GM19238 (cell line): ENCODE data around the gene DAGLB.
"Not testable (repeated sequence)": the region's sequence is repeated elsewhere in the genome, so short reads cannot be mapped to it uniquely, and the experiment has no call there.

Experiments
- DNase-seq: peaks from one replicate; pipeline ENCODE4 v3.0.0; 2011; ENCODE audit warnings: low spot score; ENCODE audit not compliant: insufficient read length

The DAGLB gene

DNA sequence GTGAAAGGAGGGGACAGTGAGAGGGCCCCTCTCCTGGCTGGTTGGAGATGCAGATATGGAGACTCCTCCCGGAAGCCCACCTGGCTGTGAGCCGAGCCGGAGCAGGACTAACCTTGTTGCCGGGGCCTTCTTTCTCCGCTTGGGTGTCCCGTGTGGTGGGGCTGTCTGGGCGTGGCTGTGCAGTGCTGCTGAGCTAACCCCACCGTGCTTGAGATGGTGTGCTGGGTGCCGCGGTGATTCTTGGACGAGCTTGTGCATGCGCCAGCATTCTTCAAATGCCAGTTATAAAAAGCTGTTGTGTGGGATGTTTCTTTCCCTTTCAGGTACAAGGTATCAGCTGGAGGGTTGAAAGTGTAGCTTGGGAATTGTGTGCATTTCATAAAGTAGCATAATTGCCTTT is 48.8 kb downstream of the DAGLB start:
- no peak for DNase-seq

DNA sequence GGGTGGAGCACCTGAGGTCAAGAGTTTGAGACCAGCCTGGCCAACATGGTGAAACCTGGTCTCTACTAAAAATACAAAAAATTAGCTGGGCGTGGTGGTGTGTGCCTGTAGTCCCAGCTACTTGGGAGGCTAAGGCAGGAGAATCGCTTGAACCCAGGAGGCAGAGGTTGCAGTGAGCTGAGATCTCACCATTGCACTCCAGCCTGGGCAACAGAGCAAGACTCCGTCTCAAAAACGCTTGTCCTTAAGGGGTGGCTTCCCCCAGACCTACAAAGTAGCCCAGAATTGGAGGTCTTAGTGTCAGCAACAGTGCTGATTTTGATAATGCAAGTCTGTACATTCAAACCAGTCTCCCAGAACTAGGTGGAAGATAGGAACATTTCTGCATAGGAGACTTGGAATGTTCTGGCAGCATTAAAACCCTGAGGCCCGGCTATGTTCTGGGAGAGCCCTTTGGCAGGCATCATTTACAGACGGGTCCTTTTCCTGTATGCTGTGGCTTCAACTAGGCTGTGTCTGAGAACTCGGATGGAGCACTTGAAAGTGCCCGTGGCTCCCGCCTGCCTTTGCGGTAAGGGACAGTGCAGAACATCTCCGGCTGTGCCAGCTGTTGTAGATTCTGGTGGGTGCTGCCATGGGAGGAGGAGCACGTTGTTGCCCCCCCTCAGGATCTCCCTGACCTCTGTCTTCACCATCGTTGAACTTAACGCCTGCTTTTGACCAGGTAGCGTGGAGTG is 49.8 kb downstream of the DAGLB start:
- not testable (repeated sequence) for DNase-seq

DNA sequence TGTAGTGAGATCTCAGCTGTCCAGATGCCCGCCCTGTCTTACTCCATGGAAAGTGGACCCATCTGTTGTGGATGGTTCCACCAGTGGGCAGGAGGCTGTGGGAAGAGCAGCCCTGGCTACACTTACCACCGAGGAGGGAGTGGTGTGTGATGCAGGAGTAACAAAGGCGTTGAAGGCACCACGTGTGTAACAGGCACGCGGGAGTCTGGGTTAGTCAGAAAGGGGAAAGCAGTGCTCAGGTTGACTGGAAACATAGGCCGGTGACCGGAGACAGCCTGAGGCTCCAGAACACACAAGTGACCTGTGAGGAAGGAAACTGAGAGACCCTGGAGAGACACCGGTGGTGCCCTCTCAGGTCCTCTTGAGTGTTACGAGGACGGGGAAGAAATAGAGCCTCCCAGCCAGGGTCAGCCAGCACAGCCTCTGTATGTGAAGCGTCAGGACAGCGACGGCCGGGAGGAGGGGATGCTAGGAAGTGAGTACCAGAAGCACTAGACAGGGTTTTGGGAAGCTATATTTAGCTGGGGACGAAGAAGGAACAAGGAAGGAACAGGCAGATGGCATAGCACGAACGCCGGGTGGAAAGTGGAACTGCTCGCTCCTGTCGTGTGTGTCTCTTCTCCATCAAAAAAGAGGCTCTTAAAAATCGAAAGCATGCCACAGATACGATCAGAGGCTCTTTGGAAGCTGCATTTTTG is 51.7 kb downstream of the DAGLB start:
- no peak for DNase-seq

DNA sequence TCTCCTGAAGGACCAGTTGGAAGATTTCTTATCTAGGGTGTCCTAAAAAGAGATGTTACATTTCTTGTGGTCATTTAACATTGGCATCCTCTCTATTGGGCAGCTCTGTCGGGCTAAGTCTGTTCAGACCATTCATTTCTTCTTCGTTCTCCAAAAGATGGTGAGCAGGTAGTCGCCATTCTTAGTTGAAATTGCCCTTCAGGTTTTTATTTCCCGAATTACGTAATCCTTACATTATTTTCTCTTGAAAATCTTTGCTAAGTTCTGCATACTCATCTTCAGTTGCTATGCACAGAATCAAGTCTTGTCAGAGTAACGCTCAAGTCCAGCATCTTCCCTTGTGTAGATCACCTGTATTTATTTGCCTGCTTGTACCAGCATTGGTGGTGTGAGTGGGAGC is 53.6 kb downstream of the DAGLB start:
- DNase-seq: no peak

DNA sequence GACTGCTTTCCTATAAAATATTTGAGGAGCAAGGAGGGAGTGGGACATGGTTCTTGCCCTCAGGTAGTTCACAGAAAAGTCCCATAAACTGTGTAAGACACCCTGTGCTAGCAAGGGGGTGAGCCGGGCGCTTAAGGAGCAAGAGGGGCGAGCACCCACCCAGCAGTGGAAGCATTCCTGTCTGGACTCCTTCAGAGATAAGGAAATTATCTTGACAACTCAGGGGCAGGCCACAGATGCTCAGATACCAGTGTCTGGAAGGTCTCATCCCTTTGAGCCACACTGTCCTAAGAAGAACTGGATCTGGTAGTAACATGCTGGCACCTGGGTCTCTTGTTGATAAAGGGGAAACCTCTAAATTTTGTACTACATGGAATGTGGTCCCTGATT is 54.1 kb downstream of the DAGLB start:
- no peak for DNase-seq

DNA sequence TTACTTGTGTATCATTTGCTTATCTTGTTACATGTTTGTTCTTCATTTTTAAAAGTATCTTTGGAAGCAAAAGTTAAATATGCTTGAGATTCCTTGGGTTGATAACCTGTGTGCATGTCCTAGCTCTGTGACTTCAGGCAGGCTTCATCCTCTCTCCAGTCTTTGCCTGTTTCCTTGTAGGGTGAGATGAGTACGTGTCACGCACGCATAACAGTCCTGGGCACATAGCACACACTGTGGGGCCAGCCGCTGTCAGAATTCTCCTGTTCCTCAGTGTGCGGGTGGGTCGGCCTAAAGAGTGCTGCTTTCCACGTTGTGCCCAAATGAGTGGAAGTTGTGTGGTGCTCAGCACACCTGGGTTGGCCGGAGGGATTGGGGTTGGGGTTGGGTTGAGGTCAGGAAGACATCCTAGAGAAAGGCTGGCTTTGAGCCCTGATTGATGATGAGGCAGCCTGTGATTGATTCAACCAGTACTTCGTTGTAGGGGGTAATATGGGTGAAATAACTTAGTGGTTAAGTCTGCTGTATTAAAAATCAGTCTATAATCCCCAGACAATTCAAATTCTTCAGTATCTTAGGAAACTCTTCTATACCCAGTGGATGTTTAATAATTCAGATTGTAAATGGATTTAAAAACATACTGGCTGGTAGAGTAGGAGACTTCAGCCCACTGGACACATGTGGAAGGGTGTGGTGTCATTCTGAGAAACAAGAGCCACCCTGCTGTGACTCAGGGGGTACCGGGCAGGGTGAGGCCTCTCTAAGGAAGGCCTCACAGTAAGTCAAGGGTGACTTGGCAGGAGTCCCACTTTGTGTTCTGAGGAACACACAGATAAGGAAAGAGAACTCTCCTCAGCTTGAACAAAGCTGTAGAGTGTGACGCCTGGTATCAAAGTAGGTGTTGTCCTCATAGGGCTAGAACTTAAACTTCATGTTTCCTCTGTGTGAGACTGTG is 54.8 kb downstream of the DAGLB start:
- DNase-seq: no peak

DNA sequence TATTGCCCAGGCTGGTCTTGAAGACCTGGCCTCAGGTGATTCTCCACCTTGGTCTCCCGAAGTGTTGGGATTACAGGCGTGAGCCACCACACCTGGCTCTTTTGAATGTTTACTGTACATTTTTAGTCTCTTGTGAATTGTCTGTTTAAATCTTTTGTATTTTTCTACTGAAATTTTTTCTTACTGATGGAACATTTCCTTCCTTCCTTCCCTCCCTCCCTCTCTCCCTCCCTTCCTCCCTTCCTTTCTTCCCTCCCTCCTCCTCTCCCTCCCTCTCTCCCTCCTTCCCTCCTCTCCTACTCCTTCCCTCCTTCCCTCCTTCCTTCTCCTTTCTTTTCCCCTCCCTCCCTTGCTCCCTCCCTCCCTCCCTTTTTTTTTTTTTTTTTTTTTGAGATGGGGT is 58.0 kb downstream of the DAGLB start:
- no peak for DNase-seq

DNA sequence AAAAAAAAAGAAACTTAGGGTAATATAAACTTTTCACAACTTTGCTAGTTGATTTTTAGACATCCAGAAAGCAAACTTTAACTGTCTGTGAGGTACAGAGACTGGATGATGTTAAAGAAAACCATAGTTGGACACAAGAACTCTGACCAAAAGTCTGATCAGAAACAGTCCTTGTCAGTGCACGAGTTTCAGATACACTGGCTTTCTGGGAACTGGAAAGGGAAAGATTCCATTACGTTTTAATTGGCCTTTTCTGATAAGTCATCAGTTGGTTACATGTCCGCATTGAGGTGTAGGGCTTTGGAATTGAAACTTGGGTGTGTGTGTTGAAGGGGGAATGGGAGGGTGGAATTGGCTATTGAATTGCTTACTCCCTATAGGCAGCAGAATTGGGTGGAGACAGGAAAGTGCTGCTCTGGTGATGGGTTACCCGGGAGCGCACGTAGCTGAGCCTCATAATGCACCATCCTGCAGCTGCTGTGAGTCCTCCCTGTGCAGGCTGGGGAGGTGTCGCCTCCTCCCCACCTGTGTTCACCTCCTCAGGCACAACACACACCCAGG is 59.9 kb downstream of the DAGLB start:
- DNase-seq: no peak

DNA sequence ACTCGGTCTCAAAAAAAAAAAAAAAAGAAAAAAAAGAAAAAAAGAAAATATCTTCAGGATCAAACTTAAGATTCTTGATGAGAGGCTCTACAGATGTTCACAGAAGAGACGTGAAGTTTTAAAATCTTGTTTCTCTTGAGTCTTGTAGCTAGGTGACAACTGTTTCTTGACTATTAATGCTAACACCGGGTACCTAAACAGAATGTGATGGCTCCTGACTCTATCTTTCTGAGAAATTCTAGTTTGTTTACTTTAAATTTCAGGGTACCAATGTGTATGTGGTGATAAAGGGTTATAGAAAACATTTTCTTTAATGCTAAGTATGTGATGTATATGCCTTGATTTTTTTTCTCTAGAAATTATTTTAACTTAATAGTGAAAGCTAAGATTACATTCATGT is 61.0 kb downstream of the DAGLB start:
- no peak for DNase-seq

DNA sequence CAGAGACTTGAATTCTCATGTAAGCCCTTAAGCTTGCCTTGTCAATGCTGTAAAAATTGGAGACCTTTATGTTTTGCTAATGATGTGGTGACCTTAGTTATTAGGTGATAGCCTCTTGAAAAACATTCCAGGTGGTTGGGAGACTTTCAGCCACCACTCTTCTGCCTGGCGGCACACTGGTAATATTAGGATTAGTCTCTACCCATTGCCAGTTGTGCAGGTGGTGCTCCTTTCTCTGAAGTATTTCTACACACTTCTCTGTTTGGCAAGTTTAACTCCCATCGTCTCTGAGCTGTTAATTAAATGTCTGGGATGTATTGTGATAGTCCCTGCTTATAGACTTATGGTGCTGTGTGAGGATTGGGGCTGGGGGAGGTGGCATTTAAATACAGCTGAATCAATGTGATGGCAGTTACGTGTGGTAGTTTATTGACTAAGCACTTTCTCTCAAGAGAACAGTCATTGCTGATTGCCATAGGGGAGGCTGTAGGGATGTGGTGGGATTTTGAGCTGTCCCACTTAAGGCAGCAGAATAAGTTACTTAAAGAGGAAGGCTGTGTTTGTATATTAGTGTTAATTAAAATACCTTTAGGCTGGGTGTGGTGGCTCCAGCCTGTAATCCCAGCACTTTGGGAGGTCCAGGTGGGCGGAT is 61.7 kb downstream of the DAGLB start:
- DNase-seq: no peak

DNA sequence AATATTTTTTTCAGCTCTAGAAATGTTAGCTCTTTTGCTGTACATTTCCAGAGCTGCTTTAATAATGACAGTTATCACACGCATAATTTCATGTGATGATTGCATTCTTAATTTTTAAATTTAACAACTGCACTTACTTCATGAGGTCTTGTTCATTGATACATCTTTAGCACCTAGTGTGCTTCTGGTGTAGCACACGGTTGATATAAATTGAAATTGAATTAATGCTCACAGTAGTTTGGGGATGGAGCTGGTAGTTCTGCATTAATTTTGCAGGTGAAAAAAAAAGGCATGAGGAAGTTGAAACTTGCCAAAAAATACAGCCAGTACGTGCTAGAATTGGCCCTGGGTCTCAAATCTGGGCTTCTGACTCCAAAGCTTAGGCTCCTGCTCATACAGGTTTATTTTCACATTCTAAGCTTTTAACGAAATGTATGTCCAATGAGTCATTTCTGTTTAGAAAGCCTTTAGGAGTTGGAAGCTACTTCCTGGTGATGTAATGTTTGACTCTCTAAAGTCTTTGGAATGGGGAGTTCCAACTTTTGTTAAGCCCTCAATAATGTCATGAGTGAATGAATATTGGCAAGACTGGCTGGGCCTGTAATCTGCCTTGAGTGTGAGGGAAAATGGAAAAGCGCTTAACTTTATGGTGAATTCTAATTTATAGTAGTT is 62.5 kb downstream of the DAGLB start:
- no peak for DNase-seq

DNA sequence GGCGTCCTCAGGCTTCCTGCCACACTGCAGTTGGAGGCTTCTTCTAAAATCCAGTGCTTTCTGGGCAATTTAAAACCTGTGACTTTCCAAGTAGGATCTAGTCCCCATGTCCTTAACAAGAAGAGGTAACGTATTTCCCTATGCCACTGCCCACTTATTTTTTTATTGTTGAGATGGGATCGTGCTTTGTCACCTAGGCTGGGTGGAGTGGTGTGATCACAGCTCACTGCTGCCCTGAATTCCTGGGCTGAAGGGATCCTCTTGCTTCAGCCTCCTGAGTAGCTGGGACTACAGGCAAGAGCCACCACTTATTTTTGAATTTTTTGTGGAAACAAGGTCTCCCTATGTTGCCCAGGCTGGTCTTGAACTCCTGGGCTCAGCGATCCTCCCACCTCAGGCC is 63.4 kb downstream of the DAGLB start:
- DNase-seq: no peak

DNA sequence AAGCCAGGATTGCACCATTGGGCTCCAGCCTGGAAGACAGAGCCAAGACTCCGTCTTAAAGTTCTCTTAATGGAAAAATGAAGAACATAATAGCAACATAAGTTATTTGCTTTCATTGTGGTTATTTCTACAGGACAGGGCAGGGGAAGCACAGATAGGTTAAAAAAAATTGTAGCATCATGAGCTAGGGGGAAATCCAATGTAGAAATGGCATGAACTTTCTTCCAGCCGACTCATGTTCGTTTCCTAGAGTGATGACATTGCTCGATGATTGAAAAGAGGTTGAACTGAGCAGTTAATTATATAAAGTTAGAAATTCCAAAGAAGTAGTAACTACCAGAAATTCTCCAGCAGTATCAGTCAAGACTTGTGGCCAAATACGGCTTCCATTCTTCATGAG is 64.9 kb downstream of the DAGLB start:
- DNase-seq: no peak

DNA sequence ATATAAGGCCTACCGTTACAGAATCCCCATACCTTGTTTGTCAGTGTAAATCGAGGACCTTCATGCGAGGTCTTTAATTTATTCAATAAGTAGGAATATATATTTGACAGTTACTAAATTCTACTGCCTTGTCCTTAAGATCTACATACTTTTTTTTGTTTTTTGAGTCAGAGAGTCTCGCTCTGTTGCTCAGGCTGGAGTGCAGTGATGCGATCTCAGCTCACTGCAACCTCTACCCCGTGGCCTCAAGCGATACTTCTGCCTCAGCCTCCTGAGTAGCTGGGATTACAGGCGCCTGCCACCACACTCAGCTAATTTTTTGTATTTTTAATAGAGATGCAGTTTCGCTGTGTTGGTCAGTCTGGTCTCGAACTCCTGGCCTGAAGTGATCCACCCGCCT is 65.9 kb downstream of the DAGLB start:
- DNase-seq: not testable (repeated sequence)

DNA sequence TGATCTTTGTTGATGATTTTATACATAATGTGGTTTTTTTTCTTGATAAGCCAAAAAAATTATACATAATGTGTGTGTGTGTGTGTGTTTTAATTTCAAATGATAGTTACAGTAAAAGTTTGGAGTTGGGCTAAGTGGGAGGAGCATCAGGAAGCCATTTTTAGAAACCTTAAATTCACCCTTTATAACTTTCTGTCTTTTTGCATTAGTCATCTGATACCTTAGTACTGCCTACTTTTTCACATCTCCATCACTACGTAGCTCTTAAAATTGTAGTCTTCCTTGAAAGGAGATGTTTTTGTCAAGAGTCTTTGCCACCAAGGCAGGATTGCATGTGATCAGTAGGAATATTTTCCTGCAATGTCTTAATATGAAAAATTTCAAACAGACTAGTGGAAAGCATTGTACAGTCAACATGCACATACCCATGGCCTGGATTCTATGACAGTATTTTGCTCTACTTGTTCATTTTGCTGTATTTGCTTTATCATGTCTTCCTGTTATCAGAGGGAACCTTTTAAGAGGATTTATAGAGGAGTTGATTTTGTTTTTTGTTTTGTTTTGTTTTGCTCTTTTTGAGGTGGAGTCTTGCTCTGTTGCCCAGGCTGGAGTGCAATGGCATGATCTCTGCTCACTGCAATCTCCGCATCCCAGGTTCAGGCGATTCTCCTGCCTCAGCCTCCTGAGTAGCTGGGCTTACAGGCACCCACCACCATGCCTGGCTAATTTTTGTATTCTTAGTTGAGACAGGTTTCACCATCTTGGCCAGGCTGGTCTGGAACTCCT is 67.3 kb downstream of the DAGLB start:
- DNase-seq: no peak

DNA sequence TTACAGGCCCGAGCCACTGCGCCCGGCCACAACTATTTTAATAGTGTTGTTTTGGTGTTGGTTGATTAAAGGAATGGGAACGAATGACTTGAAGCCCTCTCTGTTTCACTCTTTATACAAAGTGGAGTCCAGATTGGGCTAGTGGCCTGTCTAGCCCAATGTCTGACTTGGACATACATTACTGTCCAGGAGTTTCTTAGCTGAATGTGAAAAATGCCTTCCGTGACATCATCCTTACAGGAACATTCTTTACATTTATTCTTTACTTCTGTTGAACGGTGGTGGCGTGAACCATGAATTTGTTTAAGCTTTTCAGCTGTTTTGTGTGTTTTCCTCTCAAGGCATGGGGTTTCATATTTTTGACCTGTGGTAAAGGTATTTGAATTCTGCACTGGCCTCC is 67.9 kb downstream of the DAGLB start:
- no peak for DNase-seq

DNA sequence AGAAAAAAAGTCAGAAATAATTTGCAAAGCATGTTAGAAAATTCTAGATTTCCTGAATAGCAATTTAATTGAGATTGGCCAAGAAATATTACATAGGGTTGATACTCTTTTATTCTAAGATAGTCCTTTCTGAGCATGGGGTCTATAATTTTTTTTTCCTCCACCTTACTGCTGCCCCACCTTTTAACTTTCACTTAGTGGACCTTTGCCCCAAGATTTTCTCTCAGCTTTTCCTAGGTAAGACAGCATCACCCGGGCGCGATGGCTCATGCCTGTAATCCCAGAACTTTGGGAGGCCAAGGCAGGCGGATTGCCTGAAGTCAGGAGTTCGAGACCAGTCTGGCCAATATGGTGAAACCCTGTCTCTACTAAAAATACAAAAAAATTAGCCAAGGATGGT is 69.2 kb downstream of the DAGLB start:
- not testable (repeated sequence) for DNase-seq

DNA sequence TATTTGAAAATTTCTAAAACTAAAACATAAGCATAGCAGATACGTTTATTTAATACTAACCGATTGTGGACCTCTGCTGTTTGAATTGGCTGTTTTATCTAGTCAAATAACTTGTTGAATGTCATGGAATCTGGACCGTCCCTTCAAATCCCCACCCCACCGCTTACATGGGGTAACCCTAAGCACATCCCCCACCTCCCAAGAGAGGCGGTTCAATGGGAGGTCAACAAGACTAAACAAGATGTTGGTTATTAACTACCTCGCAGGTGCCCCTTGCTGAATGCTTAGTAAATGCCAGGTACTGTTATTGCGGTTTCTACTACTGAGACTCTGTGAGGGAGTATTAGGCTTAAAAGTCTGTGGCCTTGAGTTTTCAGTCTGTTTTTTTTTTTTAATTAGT is 70.9 kb downstream of the DAGLB start:
- no peak for DNase-seq

DNA sequence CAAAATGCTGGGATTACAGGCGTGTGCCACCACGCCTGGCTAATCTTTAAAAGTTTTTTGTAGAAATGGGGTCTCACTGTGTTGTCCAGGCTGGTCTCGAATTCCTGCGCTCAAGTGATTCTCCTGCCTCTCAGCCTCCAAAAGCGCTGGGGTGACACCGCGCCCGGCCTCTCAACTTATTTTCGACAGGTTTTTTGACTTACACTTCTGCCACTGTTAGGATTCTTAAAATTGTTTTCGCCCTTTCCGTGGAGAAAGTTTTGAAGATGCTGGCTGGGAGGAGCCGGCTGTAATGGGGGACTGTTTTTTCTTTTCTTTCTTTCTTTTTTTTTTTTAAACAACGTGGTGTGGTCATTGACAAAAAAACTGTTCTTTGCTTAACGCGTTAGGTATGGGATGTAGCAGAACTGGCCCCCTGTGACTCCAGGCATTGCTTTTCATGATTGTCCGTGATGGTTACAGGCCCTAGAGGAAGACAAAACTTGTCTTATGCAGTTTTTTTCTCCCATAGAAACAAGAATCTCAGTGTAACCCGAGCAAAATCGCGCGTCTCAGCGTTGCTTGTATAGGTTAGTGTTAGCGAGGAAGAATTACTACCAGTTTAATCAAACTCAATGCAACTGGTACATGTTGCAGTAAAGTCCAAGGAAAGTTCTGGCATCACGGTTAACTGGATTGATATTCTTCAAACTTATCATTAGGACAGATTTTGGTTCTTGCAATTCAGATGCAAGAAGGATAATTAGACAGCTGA is 72.2 kb downstream of the DAGLB start:
- no peak for DNase-seq
